OCI-LY3 (cell line): ENCODE measurements around the gene TWSG1.

Source experiments
- H2AFZ ChIP-seq: fragments of 200-600, 300-600 bp; shearing (Covaris generic); 2 replicates; pipeline ENCODE4 v1.6.0; 2014; ENCODE audit warnings: antibody characterized with exemption, low read depth, low read length
- H3K27ac ChIP-seq: fragments of 200-600, 300-600 bp; sonication (generic); 2 replicates; pipeline ENCODE4 v1.5.1; 2014; ENCODE audit warnings: mild to moderate bottlenecking, low read length, moderate library complexity, mixed read lengths
- H3K27me3 ChIP-seq: fragments of 200-600, 300-600 bp; sonication (generic); 2 replicates; pipeline ENCODE4 v1.6.1; 2014; ENCODE audit warnings: low read depth, low read length, mixed read lengths
- H3K36me3 ChIP-seq: fragments of 200-600, 300-600 bp; sonication (generic); replicated peaks from 2 replicates; pipeline ENCODE3; 2014; ENCODE audit warnings: low read depth, low read length, mixed read lengths
- H3K4me1 ChIP-seq: fragments of 300-600, 200-600 bp; sonication (generic); 2 replicates; pipeline ENCODE4 v1.6.1; 2014; ENCODE audit warnings: low read length, mixed read lengths
- H3K4me2 ChIP-seq: fragments of 200-600, 300-600 bp; sonication (generic); 2 replicates; pipeline ENCODE4 v1.6.1; 2014; ENCODE audit warnings: low read length, mixed read lengths
- H3K4me3 ChIP-seq: fragments of 300-600, 200-600 bp; sonication (generic); 2 replicates; pipeline ENCODE4 v1.5.1; 2014; ENCODE audit warnings: antibody characterized with exemption, mild to moderate bottlenecking, low read length, moderate library complexity
- H3K79me2 ChIP-seq: fragments of 300-600, 200-600 bp; shearing (Covaris generic); 2 replicates; pipeline ENCODE4 v1.6.1; 2014; ENCODE audit warnings: mild to moderate bottlenecking, low read length, mixed read lengths
- H3K9ac ChIP-seq: fragments of 300-600, 200-600 bp; shearing (Covaris generic); 2 replicates; pipeline ENCODE4 v1.6.0; 2014; ENCODE audit warnings: mild to moderate bottlenecking, low read length, moderate library complexity
- H3K9me3 ChIP-seq: fragments of 200-600, 300-600 bp; shearing (Covaris generic); 2 replicates; pipeline ENCODE4 v1.6.1; 2014; ENCODE audit warnings: low read length, mixed read lengths; ENCODE audit not compliant: insufficient read depth
- H4K20me1 ChIP-seq: fragments of 200-600, 300-600 bp; sonication (generic); 2 replicates; pipeline ENCODE4 v1.6.1; 2016; ENCODE audit warnings: low read length, mixed read lengths; ENCODE audit not compliant: insufficient read depth
- CTCF ChIP-seq: fragments of 200-600, 300-600 bp; sonication (generic); IDR thresholded peaks from 2 replicates; pipeline ENCODE4 v1.5.1; 2014; ENCODE audit warnings: antibody characterized with exemption, low read length, low read depth
- EZH2phosphoT487 ChIP-seq: fragments of 200-600 bp; shearing (Covaris generic); IDR thresholded peaks from 2 replicates; pipeline ENCODE4 v1.6.1; 2018; ENCODE audit warnings: antibody characterized with exemption, mixed run types, low read depth

The TWSG1 gene

GRCh38 chr18:9403795-9404564 lies 69.4 kb downstream of the TWSG1 start:
- H3K27me3 ChIP-seq, result no peaks in the 10 kb centered on the region
- TF ChIP-seq EZH2phosphoT487, result no peak
- peak; percentile 9; the same call in 1 of the 2 replicates for TF ChIP-seq CTCF
- no peak overlapping the region for H3K27ac ChIP-seq
- no peak overlapping the region for H2AFZ ChIP-seq
- no peaks in the 10 kb centered on the region for H3K36me3 ChIP-seq
- no peak overlapping the region for H3K4me3 ChIP-seq
- H3K9me3 ChIP-seq, result no peaks in the 10 kb centered on the region
- H3K79me2 ChIP-seq, result no peaks in the 10 kb centered on the region
- H3K4me2 ChIP-seq, result no peak overlapping the region
- no peaks in the 10 kb centered on the region for H3K4me1 ChIP-seq
- H3K9ac ChIP-seq, result no peak overlapping the region
- H4K20me1 ChIP-seq, result no peaks in the 10 kb centered on the region

DNA sequence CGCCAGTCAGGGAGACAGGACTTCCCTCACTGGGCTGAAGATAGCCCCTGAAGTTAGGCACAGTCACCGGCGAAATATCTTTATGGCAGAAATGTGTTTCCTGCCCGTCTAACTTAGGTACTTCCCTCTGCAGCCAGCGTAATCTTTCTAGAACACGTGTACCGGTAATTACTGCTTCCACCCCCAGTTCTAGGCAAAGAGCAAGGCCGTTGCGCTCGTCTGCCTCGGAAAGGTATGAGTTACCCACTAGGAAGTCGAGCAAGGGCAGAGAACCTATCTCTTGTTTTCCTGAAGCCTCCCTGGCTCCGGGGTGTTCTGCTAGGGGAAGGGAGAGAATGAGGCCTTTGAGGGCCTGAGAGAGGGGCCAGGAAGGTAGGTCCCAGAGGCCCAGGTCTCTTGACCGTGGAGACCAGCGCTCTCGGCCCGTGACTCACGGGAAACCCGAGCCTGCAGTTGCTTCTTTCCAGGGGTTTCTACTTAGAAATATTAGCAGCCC lies 70.0 kb downstream of the TWSG1 start:
- Histone ChIP-seq H3K4me3 (no peak overlapping the region), H2AFZ (no peak overlapping the region), H3K27me3 (no peaks in the 10 kb centered on the region), H3K9me3 (no peaks in the 10 kb centered on the region), H3K79me2 (no peaks in the 10 kb centered on the region), H3K4me2 (no peak overlapping the region), H3K36me3 (no peaks in the 10 kb centered on the region), H4K20me1 (no peaks in the 10 kb centered on the region), H3K9ac (no peak overlapping the region), H3K27ac (no peak overlapping the region), H3K4me1 (no peaks in the 10 kb centered on the region)
- no peak for TF ChIP-seq EZH2phosphoT487
- no peak for TF ChIP-seq CTCF

- H3K4me3 ChIP-seq, result no peak overlapping the region
These were observed 70.6 kb downstream of the TWSG1 start for GRCh38 chr18:9405130-9405529.

More at GRCh38 chr18:9405130-9405529, 70.6 kb downstream of the TWSG1 start:
- Histone ChIP-seq H2AFZ (no peak overlapping the region), H3K4me1 (no peaks in the 10 kb centered on the region), H3K4me2 (no peak overlapping the region), H3K9ac (no peak overlapping the region), H3K36me3 (no peaks in the 10 kb centered on the region), H3K9me3 (no peaks in the 10 kb centered on the region), H4K20me1 (no peaks in the 10 kb centered on the region), H3K27ac (no peak overlapping the region), H3K79me2 (no peaks in the 10 kb centered on the region), H3K27me3 (no peaks in the 10 kb centered on the region)
- no peak for TF ChIP-seq CTCF
- no peak for TF ChIP-seq EZH2phosphoT487
